Astrocyte of the spinal cord (primary cell): ENCODE results near the gene GALNT4.

ENCODE experiments used
- DNase-seq: peaks from one replicate; pipeline ENCODE4 v3.0.0; 2011; ENCODE audit warnings: low read depth, low spot score
- H3K4me3 ChIP-seq: 2 replicates; pipeline ENCODE4 v1.5.1; 2011; ENCODE audit warnings: low read depth, mild to moderate bottlenecking, low read length, moderate library complexity
- in situ Hi-C: cut with HindIII; loops from 2 replicates; pipeline ENCODE4 v1.10.0; 2017; ENCODE audit warnings: low sequenced_read_pairs
- TF ChIP-seq, protein P1 (sequence below): IDR thresholded peaks from 2 replicates; pipeline ENCODE4 v1.5.1; 2012; ENCODE audit warnings: low read depth, mild to moderate bottlenecking, low read length, inconsistent platforms

GALNT4 gene

DNA sequence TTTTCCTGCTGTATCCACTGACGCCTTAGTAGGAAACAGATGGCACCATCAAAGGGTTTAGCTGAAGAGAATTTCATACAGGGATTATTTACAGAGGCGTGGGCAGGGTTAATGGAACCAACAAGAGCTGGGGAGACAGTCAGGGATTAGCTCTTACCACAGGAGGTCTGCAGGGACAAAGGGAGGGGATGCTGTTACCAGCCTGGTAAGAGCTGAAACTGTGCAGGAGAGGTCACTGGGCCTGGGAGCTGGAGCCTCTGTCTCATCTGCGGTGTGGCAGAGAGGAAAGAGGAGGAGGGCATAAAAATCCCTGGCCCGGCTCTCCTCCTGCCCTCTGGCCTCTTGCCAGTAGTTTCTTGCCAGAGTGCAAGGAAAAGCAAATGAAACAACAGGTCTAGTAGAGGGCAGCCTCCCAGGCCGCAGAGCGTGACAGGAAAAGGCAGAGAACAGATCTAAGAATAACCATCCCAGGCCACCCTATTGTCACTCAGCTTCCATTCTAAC, 20.1 kb upstream of the GALNT4 start:
- no peak overlapping the region for H3K4me3 ChIP-seq
- TF ChIP-seq, protein P1, sequence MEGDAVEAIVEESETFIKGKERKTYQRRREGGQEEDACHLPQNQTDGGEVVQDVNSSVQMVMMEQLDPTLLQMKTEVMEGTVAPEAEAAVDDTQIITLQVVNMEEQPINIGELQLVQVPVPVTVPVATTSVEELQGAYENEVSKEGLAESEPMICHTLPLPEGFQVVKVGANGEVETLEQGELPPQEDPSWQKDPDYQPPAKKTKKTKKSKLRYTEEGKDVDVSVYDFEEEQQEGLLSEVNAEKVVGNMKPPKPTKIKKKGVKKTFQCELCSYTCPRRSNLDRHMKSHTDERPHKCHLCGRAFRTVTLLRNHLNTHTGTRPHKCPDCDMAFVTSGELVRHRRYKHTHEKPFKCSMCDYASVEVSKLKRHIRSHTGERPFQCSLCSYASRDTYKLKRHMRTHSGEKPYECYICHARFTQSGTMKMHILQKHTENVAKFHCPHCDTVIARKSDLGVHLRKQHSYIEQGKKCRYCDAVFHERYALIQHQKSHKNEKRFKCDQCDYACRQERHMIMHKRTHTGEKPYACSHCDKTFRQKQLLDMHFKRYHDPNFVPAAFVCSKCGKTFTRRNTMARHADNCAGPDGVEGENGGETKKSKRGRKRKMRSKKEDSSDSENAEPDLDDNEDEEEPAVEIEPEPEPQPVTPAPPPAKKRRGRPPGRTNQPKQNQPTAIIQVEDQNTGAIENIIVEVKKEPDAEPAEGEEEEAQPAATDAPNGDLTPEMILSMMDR: no peak
- in situ Hi-C loops: no loop called here
- peak; percentile 54 for DNase-seq

DNA sequence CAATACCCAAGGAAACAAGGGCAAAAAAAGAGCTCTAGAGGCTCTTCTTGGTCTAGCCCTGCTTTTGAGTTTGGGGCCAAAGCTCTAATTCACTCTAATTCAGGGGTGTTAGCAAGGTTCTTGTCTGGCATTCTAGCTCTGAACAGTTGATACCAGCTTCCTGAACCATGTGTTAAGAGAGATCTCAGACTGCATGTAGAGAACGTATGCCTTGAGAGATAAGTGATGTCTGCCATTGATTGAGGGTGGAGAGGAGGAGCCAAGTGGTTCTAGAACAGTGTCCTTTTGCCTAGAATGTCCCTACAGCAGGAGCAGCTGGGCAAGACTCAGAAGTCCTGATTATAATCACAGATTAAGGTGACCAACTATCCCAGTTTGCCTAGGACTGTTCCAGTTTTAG, 19.4 kb upstream of the GALNT4 start:
- no peak overlapping the region for H3K4me3 ChIP-seq
- TF ChIP-seq, protein P1: no peak
- no peak for DNase-seq
- in situ Hi-C loops: no loop called here

DNA sequence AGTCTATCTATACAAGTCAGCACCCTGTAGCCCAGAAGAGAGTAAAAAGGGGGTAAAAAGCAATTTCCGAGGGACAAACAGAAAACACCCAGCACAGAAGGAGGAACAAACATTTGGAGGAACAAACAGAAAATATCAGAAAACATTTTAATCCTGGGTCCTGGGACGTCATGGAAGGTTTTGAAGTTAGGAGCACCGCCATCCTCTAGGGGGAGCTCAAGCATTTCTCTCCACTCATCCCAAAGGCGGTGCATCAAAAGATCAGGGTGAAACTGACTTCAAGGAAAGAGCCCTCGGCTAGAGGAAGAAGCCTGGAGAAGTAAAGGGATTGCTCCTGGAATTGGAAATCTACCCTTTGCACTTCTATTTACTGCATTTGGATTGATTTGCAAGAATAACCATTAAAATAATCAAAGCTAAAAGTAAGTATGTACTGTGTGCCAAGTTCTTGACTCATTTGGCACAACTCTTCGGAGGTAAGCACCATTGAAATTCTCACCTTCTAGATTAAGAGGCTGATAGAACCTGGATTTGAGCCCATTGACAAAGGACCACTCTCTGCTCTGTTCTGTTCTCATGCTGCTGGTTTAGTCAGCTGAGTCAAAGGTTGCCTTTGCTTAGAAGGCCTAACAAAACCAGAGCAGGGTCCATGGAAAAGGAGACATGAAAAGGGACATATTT, 18.5 kb upstream of the GALNT4 start:
- TF ChIP-seq, protein P1: peak; percentile 85
- in situ Hi-C loops: no loop called here

DNA sequence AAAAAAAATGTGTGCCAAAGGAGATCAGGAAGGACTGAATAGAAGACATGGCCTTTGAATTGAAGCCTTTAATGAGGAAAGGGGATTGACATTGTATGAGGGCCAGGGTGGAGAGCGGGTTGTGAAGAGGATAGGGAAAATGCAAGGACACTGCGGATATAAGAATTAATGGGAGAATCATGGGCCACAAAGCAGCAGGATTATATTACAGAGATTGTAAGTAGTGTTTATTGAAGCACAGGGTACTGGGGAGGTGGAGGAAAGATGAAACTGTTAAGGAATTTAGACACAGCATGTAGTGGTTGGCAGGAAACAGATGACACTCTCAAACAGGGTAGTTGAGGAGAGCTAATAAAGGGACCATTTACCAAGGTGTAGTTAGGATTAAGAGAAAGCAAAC, 17.6 kb upstream of the GALNT4 start:
- in situ Hi-C loops: no loop called here
- no peak for DNase-seq
- no peak overlapping the region for H3K4me3 ChIP-seq
- TF ChIP-seq, protein P1: no peak

More for the DNA sequence above, 18.5 kb upstream of the GALNT4 start:
- no peak overlapping the region for H3K4me3 ChIP-seq
- DNase-seq: peak; percentile 84

DNA sequence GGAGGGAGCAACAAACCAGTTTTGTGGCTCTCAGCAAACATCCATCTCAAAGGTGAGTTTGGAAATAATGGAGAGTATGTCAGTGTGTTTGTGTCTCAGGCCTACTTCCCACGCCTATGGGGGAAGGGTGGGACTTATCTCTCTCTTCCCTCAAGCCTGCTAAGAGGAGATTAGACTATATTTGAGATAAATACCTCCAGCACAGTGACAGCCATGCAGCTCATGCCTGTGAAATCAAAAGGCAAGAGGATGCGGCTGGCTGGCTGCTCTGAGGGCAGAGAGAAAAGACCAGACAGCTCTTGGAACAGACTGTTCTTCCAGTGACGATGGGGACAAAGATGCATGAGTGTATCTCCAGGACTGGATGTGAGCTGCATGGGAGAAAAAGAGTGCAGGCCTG, 16.0 kb upstream of the GALNT4 start:
- in situ Hi-C loops: no loop called here
- no peak for DNase-seq
- TF ChIP-seq, protein P1: no peak
- no peak overlapping the region for H3K4me3 ChIP-seq

DNA sequence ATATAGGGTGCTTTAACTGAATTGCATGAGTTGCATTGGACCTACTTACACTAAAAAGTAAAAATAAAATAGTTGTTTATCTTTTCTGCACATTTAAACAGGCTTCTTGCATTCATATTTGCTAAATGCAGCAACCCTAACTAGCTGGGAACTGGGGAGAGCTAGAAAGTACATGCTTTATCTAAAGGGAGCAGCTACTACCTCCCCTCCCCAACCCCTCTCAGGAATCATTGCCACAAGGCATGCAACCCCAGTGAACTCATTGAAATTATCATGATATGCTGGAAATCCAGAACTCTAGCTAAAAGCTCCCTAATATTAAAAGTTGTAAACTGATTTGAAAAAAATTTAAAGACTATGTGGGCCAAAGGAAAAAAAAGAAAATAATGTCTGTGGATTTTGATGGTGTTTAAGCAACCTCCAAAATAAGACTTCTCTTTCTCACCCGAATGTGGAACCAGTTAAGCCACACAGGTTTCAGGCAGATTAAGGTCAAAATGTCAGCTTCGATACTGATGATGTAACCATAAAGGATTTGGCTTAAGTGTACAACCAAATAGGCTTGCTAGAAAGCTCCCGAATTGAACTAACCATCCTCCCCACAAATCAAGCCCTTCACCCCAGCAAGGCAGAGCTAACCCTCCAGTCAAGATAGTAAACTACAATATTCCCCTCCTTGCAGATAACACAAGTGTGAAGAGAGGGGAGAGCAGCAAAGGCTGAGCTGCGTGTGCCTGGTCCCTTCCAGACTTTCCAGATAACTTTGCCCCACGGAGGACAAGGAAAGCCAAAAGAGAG, 15.0 kb upstream of the GALNT4 start:
- TF ChIP-seq, protein P1: no peak
- no peak for DNase-seq
- H3K4me3 ChIP-seq: no peak overlapping the region
- in situ Hi-C loops: no loop called here
